Measurements from ENCODE around the gene DBF4.
"Not testable (repeated sequence)": the region's sequence is repeated elsewhere in the genome, so short reads cannot be mapped to it uniquely, and the experiment has no call there.

Gene DBF4

DNA sequence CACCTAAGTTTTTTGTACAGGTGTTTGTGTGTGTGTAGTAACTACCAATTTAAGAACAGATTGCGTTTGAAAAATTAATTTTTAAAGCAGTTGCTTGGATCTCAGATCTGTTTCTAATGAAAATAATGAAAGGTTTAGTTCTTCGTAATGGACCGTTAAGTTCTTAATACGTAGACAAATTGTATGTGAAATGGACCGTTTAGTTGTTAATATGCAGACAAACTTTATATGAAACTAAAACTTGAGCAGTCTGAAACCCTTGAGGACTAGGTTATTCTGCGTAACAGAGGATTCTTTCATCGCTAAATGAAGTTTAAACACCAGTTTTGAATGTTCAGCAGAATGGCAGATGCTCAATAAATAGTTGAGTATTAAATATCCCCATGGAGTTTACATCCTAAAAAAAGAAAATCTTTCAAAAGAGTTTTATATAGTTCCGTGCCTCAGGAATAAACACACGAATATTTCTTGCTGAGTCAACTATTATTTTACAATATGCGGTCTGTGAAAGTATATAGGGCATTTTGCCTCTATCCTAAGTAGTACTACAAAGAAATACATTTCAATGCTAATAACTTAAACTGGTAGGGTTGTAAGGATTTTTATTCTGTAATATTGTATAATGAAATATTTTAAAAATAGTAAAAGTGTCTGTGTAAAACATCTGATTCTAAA lies 1.2 kb downstream of the DBF4 start:
- peak overlapping the region; percentile 58 for H3K4me3 ChIP-seq (ENCODE audit: low read length)
- no peak for DNase-seq (ENCODE audit: low read depth, low spot score)

DNA sequence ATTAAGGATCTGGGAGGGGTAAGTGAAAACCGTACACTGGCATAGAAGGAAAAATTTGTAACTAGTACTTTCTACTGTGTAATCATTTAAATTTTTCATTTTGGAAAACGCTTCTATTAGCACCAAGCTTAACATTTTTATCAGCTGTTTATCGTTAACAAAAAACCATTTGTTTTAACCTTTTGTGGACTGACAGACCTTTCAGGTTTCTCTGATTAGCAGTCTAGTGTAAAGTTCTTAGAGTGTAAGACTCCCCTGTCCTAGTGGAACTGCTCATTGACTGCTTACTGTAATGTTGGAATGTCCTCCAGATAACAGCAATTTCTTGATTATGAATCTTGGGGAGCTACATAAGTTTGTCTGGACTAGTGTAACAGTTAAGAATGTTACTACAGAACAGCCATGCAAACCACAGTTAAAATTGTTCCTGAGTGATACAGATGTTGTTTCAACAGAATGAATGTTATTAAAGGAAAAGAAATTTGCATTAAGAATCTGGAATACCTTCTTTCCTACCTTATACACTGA lies 2.0 kb downstream of the DBF4 start:
- peak overlapping the region; percentile 58; the same call in 1 of the 2 replicates for H3K4me3 ChIP-seq (ENCODE audit: low read length)
- DNase-seq (ENCODE audit: low read depth, low spot score): no peak

DNA sequence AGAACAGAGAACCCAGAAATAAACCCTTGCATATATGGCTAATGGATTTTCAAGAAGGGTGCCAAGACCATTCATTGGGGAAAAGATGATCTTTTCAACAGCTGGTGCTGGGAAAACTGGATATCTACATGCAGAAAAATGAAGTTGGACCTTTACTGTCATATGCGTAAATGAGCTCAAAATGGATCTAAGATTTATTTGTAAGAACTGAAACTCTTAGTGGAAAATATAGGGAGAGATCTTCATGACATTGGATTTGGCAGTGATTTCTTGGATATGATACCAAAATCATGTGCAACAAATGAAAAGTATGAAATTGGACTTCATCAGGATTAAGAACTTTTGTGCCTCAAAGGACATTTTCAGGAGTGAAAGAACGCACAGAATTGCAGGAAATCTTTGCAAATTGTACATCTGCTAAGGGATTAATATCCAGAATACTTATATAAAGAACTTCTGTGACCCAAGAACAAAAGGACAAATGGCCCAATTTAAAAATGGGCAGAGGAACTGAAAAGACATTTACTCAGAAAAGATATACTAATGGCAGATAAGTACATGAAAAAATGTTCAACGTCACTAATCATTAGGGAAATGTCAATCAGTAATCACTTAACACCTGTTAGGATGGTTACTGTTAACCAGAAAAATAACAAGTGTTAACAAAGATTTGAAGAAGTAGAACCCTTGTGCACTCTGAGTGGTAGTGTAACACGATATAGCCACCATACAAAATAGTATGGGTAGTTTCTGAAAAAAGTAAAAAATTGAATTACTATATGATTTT lies 6.1 kb downstream of the DBF4 start:
- H3K4me3 ChIP-seq (ENCODE audit: low read length): no peak overlapping the region
- no peak for DNase-seq (ENCODE audit: low read depth, low spot score)

DNA sequence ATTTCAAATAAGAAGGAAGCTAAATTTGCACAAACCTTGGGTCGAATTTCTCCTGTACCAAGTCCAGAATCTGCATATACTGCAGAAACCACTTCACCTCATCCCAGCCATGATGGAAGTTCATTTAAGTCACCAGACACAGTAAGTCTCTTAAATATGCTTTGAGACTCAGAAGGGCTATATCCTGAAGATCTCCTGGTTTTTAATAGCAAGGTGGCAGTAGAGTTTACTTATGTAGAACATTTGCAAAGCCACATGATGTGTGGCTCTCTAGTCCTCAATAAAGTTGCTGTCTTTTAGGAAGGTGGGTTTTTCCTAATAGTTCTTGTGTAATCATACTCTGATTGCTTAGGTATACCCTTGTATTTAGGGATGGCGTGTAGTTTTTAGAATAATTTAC lies 8.7 kb downstream of the DBF4 start:
- H3K4me3 ChIP-seq (ENCODE audit: low read length): no peak overlapping the region
- no peak for DNase-seq (ENCODE audit: low read depth, low spot score)

DNA sequence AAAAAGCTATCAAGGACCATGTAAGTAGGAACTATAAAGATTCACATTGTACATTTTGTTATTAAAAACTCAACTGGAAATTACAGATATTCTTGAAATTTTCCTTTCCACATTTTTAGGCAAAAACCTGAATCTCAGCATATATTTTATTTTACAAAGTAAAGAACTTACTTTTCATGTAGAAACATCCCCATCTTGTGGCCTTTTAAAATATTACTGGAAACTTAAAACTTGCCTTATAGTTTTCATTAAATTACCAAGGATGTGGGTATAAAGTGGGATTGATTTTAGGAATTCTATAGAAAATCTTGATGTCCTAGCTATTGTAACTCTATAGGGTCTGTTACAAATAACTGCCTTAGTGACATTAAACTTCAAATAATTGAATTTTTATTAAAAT lies 10.6 kb downstream of the DBF4 start:
- peak; percentile 32 for DNase-seq (ENCODE audit: low read depth, low spot score)
- H3K4me3 ChIP-seq (ENCODE audit: low read length): no peak overlapping the region

DNA sequence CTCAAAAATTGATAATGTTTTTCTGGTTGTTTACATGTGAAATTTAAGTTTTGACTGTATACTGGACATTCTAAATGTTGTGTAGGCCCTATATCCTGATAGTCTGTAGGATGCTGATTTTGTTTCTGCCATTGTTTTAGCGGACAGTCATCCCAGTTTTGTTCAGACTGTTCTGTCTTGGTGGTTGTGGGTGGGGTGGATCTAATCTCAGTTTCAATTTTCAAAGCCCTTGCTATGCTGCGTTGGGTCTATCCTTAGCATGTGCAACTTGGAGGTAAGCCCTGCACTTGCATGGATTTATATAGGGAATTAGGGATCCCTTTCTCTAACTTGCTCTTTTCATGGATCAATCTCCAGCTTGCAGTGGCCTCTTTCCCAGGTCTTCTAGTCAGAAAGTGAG lies 19.1 kb downstream of the DBF4 start:
- H3K4me3 ChIP-seq (ENCODE audit: low read length): no peak overlapping the region

DNA sequence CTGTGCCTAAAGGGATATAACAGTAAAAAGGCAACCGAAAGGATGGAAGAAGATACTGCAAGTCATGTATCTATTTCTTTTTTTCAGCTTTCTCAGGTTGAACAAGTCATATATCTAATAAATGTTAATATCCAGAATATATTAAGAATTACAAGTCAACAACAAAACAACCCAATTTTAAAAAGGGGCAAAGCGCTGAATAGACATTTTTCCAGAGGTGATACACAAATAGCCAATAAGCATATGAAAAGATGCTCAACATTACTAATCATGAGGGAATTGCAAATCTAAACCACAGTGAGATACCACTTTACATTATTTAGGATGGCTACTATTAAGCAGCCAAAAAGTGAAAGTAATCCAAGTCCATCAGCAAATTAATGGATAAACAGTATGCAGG lies 23.0 kb downstream of the DBF4 start:
- H3K4me3 ChIP-seq (ENCODE audit: low read length): no peak overlapping the region
- no peak for DNase-seq (ENCODE audit: low read depth, low spot score)

More for the DNA sequence above, 19.1 kb downstream of the DBF4 start:
- DNase-seq (ENCODE audit: low read depth, low spot score): no peak

DNA sequence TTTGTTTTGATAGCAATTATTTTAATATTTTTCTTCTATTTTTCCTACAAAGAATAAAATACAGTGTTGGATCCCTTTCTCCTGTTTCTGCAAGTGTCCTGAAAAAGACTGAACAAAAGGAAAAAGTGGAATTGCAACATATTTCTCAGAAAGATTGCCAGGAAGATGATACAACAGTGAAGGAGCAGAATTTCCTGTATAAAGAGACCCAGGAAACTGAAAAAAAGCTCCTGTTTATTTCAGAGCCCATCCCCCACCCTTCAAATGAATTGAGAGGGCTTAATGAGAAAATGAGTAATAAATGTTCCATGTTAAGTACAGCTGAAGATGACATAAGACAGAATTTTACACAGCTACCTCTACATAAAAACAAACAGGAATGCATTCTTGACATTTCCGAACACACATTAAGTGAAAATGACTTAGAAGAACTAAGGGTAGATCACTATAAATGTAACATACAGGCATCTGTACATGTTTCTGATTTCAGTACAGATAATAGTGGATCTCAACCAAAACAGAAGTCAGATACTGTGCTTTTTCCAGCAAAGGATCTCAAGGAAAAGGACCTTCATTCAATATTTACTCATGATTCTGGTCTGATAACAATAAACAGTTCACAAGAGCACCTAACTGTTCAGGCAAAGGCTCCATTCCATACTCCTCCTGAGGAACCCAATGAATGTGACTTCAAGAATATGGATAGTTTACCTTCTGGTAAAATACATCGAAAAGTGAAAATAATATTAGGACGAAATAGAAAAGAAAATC lies 31.0 kb downstream of the DBF4 start:
- DNase-seq (ENCODE audit: low read depth, low spot score); H3K4me3 ChIP-seq (ENCODE audit: low read length): not testable (repeated sequence)

DNA sequence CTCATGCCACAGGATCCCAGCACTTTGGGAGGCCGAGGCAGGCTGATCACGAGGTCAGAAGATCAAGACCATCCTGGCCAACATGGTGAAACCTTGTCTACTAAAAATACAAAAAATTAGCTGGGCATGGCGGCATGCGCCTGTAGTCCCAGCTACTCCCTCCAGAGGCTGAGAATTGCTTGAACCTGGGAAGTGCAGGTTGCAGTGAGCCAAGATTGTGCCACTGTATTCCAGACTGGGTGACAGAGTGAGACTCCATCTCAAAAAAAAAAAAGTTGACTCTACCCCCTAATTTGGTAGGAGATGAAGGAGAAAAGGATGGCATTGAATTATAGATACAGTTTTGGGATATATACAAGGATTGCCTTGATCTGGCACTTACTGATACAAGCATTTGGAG lies 32.5 kb downstream of the DBF4 start:
- not testable (repeated sequence) for DNase-seq (ENCODE audit: low read depth, low spot score); H3K4me3 ChIP-seq (ENCODE audit: low read length)

DNA sequence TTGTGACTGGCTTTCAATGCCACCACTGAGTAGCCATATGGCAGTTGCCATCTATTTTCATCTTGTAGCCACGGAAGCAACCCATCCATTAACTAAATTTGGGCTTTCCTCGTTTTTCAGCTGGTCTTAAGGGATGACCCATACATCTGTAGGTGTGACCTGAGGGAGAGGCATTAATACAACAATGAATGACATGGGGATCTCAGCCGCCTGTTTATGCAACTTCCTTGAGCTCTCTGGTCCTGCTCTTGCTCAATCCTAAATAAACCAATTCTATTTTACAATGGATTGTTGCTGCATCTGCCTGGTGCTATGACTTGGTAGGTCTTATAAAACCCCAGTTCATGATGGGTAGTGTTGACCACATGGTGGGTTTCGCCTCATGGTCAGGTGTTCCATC lies 35.8 kb downstream of the DBF4 start:
- H3K4me3 ChIP-seq (ENCODE audit: low read length): no peak overlapping the region
- DNase-seq (ENCODE audit: low read depth, low spot score): no peak

DNA sequence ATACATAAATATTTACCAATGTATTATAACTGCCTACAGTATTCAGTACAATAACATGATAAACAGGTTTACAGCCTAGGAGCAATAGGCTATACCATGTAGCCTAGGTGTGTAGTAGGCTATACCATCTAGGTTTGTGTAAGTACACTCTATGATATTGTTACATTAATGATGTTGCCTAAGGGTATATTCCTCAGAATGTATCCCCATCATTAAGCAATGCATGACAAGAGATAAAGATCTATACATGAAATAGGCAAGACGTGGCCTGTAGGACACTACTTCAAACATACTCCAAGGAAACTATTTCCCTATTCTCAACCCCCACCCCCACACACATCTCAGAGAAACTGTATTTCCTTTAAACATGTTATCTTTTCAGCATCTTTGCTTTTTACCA lies 42.4 kb downstream of the DBF4 start:
- no peak for DNase-seq (ENCODE audit: low read depth, low spot score)
- H3K4me3 ChIP-seq (ENCODE audit: low read length): no peak overlapping the region

DNA sequence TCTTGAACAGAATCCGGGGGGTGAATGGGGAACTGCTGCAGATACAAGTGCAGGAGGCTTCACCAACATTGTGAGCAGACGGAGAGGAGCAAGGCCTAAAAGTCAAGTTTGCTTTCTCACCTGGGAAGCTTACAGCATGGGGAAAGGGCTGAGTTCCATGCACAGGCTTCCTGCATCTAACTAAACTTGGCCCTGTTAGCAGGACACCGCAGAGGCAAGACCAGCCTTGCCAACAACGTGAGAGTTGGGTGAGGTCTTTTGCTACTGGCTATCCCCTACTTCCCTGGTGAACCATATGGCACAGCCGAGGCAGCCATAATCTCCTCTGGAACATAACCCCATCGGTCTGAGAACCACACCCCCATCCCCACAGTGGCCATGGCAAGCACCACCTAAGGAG lies 43.6 kb downstream of the DBF4 start:
- DNase-seq (ENCODE audit: low read depth, low spot score): no peak
- no peak overlapping the region for H3K4me3 ChIP-seq (ENCODE audit: low read length)

DNA sequence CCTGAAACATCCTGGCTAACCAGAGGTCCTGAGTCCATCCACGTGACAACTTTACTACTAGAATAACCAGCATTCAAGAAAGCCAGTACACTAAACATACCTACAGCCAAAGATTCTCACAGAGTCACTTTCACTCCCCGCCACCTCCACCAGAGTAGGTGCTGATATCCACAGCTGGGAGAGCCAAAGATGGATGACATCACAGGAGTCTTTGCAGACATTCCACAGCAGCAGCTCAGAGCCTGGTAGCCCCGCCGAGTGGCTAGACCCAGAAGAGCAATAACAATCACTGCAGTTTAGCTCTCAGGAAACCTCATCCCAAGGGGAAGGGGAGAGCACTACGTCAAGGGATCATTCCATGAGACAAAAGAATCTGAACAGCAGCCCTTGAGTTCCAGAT lies 44.3 kb downstream of the DBF4 start:
- no peak for DNase-seq (ENCODE audit: low read depth, low spot score)
- no peak overlapping the region for H3K4me3 ChIP-seq (ENCODE audit: low read length)

DNA sequence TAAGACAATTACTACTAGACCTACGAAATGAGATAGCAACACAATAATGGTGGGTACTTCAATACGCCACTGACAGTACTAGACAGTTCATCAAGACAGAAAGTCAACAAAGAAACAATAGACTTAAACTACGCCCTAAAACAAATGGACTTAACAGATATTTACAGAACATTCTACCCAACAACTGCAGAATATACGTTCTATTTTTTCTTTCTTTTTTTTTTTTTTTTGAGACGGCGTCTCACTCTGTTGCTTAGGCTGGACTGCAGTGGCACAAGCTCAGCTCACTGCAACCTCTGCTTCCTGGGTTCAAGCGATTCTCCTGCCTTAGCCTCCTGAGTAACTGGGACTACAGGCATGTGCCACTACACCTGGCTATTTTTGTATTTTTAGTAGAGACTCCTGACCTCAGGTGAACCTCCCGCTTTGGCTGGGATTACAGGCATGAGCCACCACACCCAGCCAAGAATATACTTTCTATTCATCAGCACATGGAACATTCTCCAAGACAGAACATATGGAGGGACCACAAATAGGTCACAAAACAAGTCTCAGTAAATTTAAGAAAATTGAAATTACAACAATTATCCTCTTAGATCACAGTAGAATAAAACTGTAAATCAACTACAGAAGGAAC lies 46.6 kb downstream of the DBF4 start:
- not testable (repeated sequence) for H3K4me3 ChIP-seq (ENCODE audit: low read length); DNase-seq (ENCODE audit: low read depth, low spot score)

DNA sequence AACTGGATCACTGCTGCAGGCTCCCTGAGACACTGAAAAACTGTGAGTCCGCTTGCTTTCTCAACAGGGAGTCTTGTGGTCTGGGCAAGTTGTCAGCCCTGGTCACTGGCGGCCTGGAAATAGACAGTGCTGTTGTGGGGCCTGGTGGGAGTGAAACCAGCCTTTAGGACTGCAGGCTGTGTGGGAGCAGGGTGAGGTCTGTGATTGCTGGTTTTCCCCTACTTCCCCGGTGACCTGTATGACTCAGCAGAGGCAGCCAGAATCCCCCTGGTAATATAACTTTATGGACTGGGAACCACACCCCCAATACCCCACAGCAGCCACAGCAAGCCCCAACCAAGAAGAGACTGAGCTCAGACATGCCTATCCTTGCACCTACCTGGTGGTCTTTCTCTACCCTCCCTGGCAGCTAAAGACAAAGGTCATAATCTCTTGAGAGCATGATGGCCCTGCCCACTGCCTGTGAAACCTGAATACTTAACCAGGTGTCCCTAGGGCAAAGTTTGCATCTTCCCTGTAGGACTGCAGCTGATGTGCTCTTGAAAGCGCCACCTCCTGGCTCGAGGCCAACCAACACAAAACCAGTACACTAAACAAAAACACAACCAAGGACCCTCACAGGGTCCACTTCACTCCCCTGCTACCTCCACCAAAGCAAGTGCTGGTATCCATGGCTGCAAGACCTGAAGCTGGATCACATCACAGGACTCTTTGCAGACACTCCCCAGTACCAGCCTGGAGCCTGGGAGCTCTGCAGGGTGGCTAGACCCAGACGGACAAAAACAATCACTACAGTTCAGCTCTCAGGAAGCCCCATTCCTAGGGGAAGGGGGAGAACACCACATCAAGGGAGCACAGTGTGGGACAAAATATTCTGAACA lies 50.5 kb downstream of the DBF4 start:
- no peak overlapping the region for H3K4me3 ChIP-seq (ENCODE audit: low read length)
- peak; percentile 34 for DNase-seq (ENCODE audit: low read depth, low spot score)

DNA sequence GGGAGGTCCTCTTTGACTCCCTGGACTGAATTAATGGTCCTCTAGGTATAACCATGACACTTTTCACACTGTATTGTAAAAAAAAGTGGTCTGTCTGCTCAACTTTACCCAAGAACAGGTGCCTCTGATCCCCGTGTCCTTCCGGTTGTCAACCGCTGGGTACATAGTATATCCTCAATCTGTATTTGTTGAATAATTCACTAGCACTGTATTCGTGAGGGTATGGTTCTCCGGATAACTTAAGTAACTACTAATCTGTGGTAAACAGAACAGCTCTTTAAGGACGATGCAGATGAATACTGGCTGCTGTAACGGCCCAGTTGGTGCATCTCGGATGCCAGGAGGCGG lies 57.3 kb downstream of the DBF4 start:
- H3K4me3 ChIP-seq (ENCODE audit: low read length): peak overlapping the region; percentile 89
- DNase-seq (ENCODE audit: low read depth, low spot score): no peak

DNA sequence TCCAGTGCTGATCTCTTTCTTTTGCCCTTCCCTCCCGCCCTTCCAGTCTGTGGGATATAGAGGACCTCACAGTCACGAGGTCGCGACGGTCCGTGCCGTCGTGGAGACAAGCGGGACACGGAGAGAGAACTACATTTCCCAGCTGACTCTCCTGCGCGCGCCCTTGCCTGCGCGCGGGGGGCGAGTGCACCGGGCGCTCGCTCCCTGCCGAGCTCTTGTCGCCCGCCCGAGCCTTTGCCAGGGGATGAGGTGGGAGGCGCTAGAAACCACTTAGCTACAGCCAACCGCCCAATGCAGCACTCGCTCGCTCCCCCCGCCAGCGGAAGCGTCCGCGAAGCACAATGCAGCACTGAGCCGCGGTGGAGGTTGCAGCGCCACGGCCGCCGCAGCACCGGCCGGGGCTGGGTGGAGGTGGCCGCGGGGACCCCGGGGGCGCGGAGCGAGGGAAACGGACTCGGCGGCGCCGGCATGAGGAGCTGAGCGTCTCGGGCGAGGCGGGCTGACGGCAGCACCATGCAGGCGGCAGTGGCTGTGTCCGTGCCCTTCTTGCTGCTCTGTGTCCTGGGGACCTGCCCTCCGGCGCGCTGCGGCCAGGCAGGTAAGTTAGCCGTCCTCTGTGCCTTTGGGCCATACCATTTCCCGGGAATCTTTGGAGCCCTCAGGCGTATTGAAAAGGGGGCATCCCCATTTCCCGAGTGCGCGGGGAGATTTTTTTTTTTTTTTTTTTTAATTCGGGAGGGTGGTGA lies 57.8 kb downstream of the DBF4 start, which contains the start of gene ADAM22:
TSS of gene ADAM22 (plus strand) at position 299 of the 746 bp plus-strand sequence. CDS start at position 514, 215 bp downstream.
- H3K4me3 ChIP-seq (ENCODE audit: low read length): peak within 1 kb of the TSS; percentile 89
- peak; percentile 91 for DNase-seq (ENCODE audit: low read depth, low spot score)
